Hematopoietic multipotent progenitor cell treated with erythropoietin and hydrocortisone succinate and interleukin-3 and kit ligand, for 4 days (in vitro differentiated cells): ENCODE measurements around the gene UPK3A.
A peak's percentile ranks its signal among the peaks of the same experiment; 100 is the strongest.
"Not testable (repeated sequence)": the region's sequence is repeated elsewhere in the genome, so short reads cannot be mapped to it uniquely, and the experiment has no call there.

Experiments used
- DNase-seq: peaks from one replicate; pipeline ENCODE4 v3.0.0-alpha.2; 2015

Gene UPK3A

GRCh38 chr22:45310331-45310976, 25.7 kb downstream of the UPK3A start:
- DNase-seq: no peak

- no peak for DNase-seq
Observed at GRCh38 chr22:45310977-45311531, 26.3 kb downstream of the UPK3A start.

GRCh38 chr22:45312415-45312814, 27.7 kb downstream of the UPK3A start:
- no peak for DNase-seq

GRCh38 chr22:45312856-45313255, 28.1 kb downstream of the UPK3A start:
- no peak for DNase-seq

- peak; percentile 94 for DNase-seq
Observed at GRCh38 chr22:45314054-45314721, 29.4 kb downstream of the UPK3A start.

- peak; percentile 70 for DNase-seq
Observed at GRCh38 chr22:45314786-45315185, 30.0 kb downstream of the UPK3A start.

- no peak for DNase-seq
Observed at GRCh38 chr22:45316796-45317526, 32.2 kb downstream of the UPK3A start.

GRCh38 chr22:45317551-45318167, 32.9 kb downstream of the UPK3A start:
- DNase-seq: no peak

GRCh38 chr22:45318168-45318557, 33.4 kb downstream of the UPK3A start:
- peak; percentile 66 for DNase-seq

GRCh38 chr22:45318558-45319323, 34.0 kb downstream of the UPK3A start:
- no peak for DNase-seq

GRCh38 chr22:45319324-45319685, 34.6 kb downstream of the UPK3A start:
- no peak for DNase-seq

- no peak for DNase-seq
Observed at GRCh38 chr22:45320357-45320976, 35.7 kb downstream of the UPK3A start.

GRCh38 chr22:45321827-45322226, 37.1 kb downstream of the UPK3A start:
- no peak for DNase-seq

GRCh38 chr22:45322873-45323525, 38.2 kb downstream of the UPK3A start:
- no peak for DNase-seq

GRCh38 chr22:45323695-45324094, 38.9 kb downstream of the UPK3A start:
- DNase-seq: no peak

- DNase-seq: no peak
Observed at GRCh38 chr22:45324311-45324711, 39.6 kb downstream of the UPK3A start.

- not testable (repeated sequence) for DNase-seq
Observed at GRCh38 chr22:45328261-45328660, 43.5 kb downstream of the UPK3A start.

- DNase-seq: no peak
Observed at GRCh38 chr22:45328822-45329529, 44.2 kb downstream of the UPK3A start.

- no peak for DNase-seq
Observed at GRCh38 chr22:45329530-45329936, 44.8 kb downstream of the UPK3A start.

- DNase-seq: no peak
Observed at GRCh38 chr22:45330548-45330947, 45.8 kb downstream of the UPK3A start.

- no peak for DNase-seq
Observed at GRCh38 chr22:45331486-45331885, 46.7 kb downstream of the UPK3A start.
